Gastrocnemius medialis (tissue), 4 donors: ENCODE measurements around the gene RPS6KA2. TPM values are rescaled to one million over a fixed set of nuclear protein-coding genes. Genes with fewer than 3 reads are reported as not detected.

ENCODE experiments used
- ATAC-seq, 2 donors: fragments of 150-250 bp; one replicate each; pipeline ENCODE4 v1.9.1; 2016
- DNase-seq, 2 donors: peaks; one replicate each; pipeline ENCODE4 v3.0.0-alpha.2; 2019
- H3K27ac ChIP-seq, 4 donors: fragments of 200-600 bp; sonication (generic); 1 replicate in 1 of 4; 2 replicates in 3 of 4; pipeline ENCODE4 v1.5.1; 2016 to 2018; ENCODE audit warnings: mild to moderate bottlenecking in 2 of 4, moderate library complexity in 1 of 4
- H3K27me3 ChIP-seq, 3 donors: fragments of 200-600 bp; sonication (generic) in 2 of 3; 1 replicate in 1 of 3; 2 replicates in 2 of 3; pipeline versions ENCODE4 v1.5.1 to v1.6.0; 2016 to 2019; ENCODE audit warnings: mild to moderate bottlenecking in 1 of 3, moderate library complexity in 1 of 3
- H3K36me3 ChIP-seq, 2 donors: fragments of 200-600 bp; sonication (generic) in 1 of 2; one replicate each; pipeline ENCODE4 v1.5.1; 2017 to 2018
- H3K4me1 ChIP-seq, 2 donors: fragments of 200-600 bp; sonication (generic) in 1 of 2; one replicate each; pipeline ENCODE4 v1.5.1; 2016 to 2017; ENCODE audit warnings: mild to moderate bottlenecking in 2 of 2
- H3K4me3 ChIP-seq, 4 donors: fragments of 200-600 bp; sonication (generic) in 3 of 4; 1 replicate in 1 of 4; 2 replicates in 3 of 4; pipeline ENCODE4 v1.5.1; 2016 to 2019; ENCODE audit warnings: mild to moderate bottlenecking in 2 of 4
- H3K9me3 ChIP-seq, 3 donors: fragments of 200-600 bp; sonication (generic) in 2 of 3; 1 replicate in 1 of 3; 2 replicates in 2 of 3; pipeline ENCODE4 v1.5.1; 2016 to 2019
- CTCF ChIP-seq, 5 experiments: fragments of 450-650 bp in 3 of 5; fragments of 200-600 bp in 2 of 5; sonication (generic) in 2 of 5; IDR thresholded peaks in 4 of 5; conservative IDR thresholded peaks in 1 of 5; 1 replicate in 4 of 5; 2 replicates in 1 of 5; pipeline ENCODE4 v1.5.1; 2016 to 2019; ENCODE audit warnings: antibody characterized with exemption in 5 of 5, mild to moderate bottlenecking in 3 of 5, moderate library complexity in 3 of 5
- POLR2A ChIP-seq, 2 donors: fragments of 450-650 bp; IDR thresholded peaks; one replicate each; pipeline ENCODE4 v1.6.1; 2017; ENCODE audit warnings: antibody characterized with exemption in 2 of 2, mild to moderate bottlenecking in 2 of 2, moderate library complexity in 2 of 2
- in situ Hi-C, 4 donors: fragments of 200-750 bp; cut with MboI; loops; one replicate each; pipeline versions ENCODE4 v1.15.0 to v1.8.0; 2017; ENCODE audit warnings: low sequenced_read_pairs in 4 of 4
- intact Hi-C: fragments of 100-400 bp; cut with DNase I; formaldehyde crosslinking; loops from one replicate; pipeline ENCODE4 v1.15.1; 2023; ENCODE audit warnings: low total_unique reads
- total RNA-seq, 4 donors: library from RNA; depleted of rRNA; stranded (reverse); fragments of >200 nt; gene quantifications; one replicate each; pipeline versions ENCODE4 v1.1.0 to v1.2.3, GENCODE V29; 2016

The RPS6KA2 gene
- total RNA-seq, 4 donors from 2014 or later: 18.7 to 35.7 (median 27.4) TPM

DNA sequence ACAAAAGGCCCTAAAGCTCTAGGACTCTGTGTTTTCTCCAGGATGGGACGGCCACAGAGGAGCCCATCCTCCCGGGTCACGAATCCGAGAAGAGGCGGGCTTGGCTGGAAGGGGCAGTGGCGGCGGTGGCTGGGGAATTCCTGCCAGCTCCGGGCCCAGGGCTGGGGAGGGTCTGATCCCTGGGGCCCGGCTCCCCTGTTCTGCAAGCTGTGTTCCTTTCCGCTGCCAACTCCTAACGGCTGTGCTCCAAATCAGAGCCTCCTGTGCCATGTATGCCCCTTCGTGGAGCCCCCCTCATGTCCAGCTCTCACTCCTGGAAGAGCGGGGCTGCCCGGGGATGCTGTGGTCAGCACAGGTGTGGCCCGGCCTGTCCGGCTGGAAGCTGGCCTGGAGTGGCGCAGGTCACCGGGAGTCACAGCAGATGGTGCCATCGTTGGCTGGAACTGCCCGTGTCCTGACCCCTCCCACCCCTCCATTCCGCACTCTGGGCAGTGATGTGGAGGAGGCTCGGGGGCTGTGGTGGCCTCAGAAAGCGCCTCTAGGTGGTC, 156.1 kb downstream of the RPS6KA2 start:
- ATAC-seq (no peak), DNase-seq (no peak)
- no peak overlapping the region for H3K27ac ChIP-seq
- H3K36me3 ChIP-seq: no peaks in the 10 kb centered on the region
- TF ChIP-seq POLR2A (IDR thresholded peaks at IDR 0.05) (no peak), CTCF (IDR thresholded peaks at IDR 0.05 in 4 of 5, conservative IDR thresholded peaks at IDR 0.05 in 1 of 5) (no peak)
- in situ Hi-C loops (no loop called here), intact Hi-C loops (no loop called here)
- no peaks in the 10 kb centered on the region for H3K27me3 ChIP-seq
- no peaks in the 10 kb centered on the region for H3K9me3 ChIP-seq
- no peak overlapping the region for H3K4me3 ChIP-seq
- peaks cover 0 to 10% of the 10 kb centered on the region in 2 donors for H3K4me1 ChIP-seq

- Histone ChIP-seq H3K4me1 (peaks cover 0 to 10% of the 10 kb centered on the region in 2 donors), H3K4me3 (no peak overlapping the region), H3K27me3 (no peaks in the 10 kb centered on the region), H3K27ac (no peak overlapping the region), H3K36me3 (no peaks in the 10 kb centered on the region), H3K9me3 (no peaks in the 10 kb centered on the region)
- in situ Hi-C loops (no loop called here), intact Hi-C loops (no loop called here)
- TF ChIP-seq CTCF (IDR thresholded peaks at IDR 0.05 in 4 of 5, conservative IDR thresholded peaks at IDR 0.05 in 1 of 5) (no peak), POLR2A (IDR thresholded peaks at IDR 0.05) (no peak)
- ATAC-seq: no peak
- DNase-seq: no peak
Observed at GRCh38 chr6:166470029-166470862, 156.8 kb downstream of the RPS6KA2 start.

- in situ Hi-C loops: no loop called here
- intact Hi-C loops: no loop called here
- no peak overlapping the region for H3K4me3 ChIP-seq
- H3K4me1 ChIP-seq: peaks cover 0 to 10% of the 10 kb centered on the region in 2 donors
- H3K27me3 ChIP-seq: no peaks in the 10 kb centered on the region
- H3K36me3 ChIP-seq: no peaks in the 10 kb centered on the region
- no peaks in the 10 kb centered on the region for H3K9me3 ChIP-seq
- TF ChIP-seq CTCF (IDR thresholded peaks at IDR 0.05 in 4 of 5, conservative IDR thresholded peaks at IDR 0.05 in 1 of 5): no peak
- DNase-seq: no peak
- no peak for ATAC-seq
- no peak overlapping the region for H3K27ac ChIP-seq
Observed at GRCh38 chr6:166469426-166469961, 157.6 kb downstream of the RPS6KA2 start.

DNA sequence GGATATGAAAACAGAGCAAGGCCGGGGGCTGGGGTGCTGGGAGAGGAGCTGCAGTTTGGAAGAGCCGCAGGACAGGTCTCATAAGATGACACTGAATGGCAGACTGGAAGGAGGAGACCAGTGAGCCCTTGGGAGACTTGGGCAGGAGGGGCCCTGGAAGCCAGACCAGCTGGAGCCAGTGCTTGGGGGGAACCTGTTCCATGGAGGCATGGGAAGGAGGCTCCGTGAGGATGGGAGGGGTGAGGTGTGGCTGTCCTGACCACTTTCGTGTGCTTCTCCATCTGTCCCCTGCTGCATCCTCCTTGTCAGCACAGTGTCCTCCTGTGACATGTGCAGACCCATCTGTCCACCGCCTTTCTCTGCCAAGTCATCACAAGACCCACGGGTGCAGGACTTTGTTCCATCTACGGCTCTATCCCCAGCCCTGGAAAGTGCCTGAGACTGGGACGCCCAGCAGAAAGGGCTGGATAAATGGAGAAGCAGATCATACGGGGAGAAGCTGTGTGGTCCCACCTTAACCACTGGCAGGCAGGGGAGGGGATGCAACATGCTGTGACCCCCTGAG, 159.5 kb downstream of the RPS6KA2 start:
- ATAC-seq (no peak), DNase-seq (no peak)
- TF ChIP-seq CTCF (IDR thresholded peaks at IDR 0.05 in 4 of 5, conservative IDR thresholded peaks at IDR 0.05 in 1 of 5): no peak
- TF ChIP-seq POLR2A (IDR thresholded peaks at IDR 0.05): no peak
- Histone ChIP-seq H3K36me3 (no peaks in the 10 kb centered on the region), H3K27ac (no peak overlapping the region), H3K27me3 (no peaks in the 10 kb centered on the region), H3K4me3 (no peak overlapping the region), H3K9me3 (no peaks in the 10 kb centered on the region), H3K4me1 (peaks cover 0 to 8% of the 10 kb centered on the region in 2 donors)
- in situ Hi-C loops: no loop called here
- intact Hi-C loops: no loop called here
